AG08396 (cell line): ENCODE data around the gene SPIN4.
"Not testable (repeated sequence)": the region's sequence is repeated elsewhere in the genome, so short reads cannot be mapped to it uniquely, and the experiment has no call there.

Experiments used
- DNase-seq: peaks from one replicate; pipeline ENCODE4 v3.0.0; 2012; ENCODE audit warnings: low spot score, mixed read lengths

SPIN4 gene

GRCh38 chrX:63350941-63351616 is at the start of gene SPIN4:
SPIN4 (minus strand) TSS chrX:63351332; CDS start chrX:63350819, 513 bp downstream.
- DNase-seq, result peak; percentile 90

GRCh38 chrX:63400340-63400739 is 49.2 kb upstream of the SPIN4 start:
- no peak for DNase-seq

DNA sequence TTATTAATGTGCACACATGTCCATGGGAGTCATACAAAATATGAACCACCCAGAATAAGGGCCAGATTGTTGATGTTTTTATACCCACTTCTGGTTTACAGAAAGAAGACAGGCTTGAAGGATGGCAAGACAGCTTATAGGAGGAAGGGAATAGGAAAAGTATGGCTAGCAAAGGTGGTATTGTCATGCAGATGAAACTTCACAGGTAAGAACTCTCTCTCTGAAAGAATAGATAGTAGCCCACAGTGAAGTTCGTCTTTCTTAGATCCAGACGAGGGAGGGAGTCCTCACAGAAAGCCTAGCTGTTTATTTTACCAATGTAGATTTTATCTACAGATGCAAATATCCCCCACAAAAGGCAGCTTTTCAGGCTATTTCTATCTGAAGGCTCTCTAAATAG is 43.7 kb upstream of the SPIN4 start:
- no peak for DNase-seq

DNA sequence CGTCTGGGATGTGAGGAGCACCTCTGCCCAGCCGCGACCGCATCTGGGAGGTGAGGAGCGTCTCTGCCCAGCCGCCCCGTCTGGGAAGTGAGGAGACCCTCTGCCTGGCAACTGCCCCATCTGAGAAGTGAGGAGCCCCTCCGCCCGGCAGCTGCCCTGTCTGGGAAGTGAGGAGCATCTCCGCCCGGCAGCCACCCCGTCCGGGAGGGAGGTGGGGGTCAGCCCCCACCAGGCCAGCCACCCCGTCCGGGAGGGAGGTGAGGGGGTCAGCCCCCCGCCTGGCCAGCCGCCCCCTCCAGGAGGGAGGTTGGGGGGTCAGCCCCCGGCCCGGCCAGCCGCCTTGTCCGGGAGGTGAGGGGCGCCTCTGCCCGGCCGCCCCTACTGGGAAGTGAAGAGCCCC is 42.0 kb upstream of the SPIN4 start:
- DNase-seq, result not testable (repeated sequence)

- no peak for DNase-seq
Observed at GRCh38 chrX:63387411-63387810, 36.3 kb upstream of the SPIN4 start.

DNA sequence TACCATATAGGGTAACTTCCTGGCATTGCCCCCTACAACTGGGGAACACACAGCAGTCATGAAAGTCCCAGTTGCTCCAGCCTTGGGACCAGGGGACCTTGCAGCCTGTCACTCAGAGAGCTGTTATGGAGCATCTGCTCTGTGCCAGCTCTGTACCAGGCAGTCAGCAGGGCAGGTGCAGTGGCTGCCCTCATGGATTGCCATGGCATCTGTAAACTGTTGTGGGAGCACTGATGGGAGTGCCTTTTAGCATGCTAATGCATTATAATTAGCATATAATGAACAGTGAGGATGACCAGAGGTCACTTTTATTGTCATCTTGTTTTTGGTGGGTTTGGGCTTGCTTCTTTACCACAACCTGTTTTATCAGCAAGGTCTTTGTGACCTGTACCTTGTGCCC is 33.1 kb upstream of the SPIN4 start:
- not testable (repeated sequence) for DNase-seq

DNA sequence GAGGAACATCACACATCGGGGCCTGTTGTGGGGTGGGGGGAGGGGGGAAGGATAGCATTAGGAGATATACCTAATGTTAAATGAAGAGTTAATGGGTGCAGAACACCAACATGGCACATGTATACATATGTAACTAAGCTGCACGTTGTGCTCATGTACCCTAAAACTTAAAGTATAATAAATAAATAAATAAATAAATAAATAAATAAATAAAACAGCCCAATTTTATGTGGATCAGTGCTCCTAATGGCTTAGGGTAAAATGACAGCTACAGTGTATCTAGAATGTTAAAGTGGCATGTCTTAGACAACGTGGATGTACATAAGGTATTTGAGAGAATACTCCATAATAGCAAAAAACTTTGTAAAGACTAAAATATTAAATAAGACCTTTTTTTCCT is 21.9 kb upstream of the SPIN4 start:
- DNase-seq, result not testable (repeated sequence)

- DNase-seq, result not testable (repeated sequence)
Observed at GRCh38 chrX:63367699-63368098, 16.6 kb upstream of the SPIN4 start.

- no peak for DNase-seq
Observed at GRCh38 chrX:63363788-63364187, 12.7 kb upstream of the SPIN4 start.

GRCh38 chrX:63361494-63361893 is 10.4 kb upstream of the SPIN4 start:
- DNase-seq, result no peak

DNA sequence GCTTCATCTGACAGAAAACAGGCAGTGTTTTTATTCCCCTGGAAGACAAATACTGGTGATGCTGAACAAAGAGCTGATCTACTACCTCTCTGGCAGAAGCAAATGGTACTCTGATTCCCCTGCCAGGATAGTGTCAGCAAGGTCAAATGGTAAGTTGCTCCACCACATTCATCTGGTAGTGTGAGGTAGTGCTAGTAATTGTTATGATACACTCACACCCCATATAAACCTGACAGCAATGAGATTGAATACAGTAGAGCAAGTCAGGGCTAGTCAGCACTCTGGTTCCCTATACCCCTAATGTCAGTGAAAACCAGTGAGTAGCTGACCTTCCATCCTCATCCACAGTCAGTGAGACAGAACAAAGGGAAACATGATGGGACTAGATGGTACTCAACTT is 3.4 kb upstream of the SPIN4 start:
- no peak for DNase-seq

- DNase-seq, result peak; percentile 17
Observed at GRCh38 chrX:63350465-63350877, 661 bp downstream of the SPIN4 start.

- no peak for DNase-seq
Observed at GRCh38 chrX:63349307-63349706, 1.8 kb downstream of the SPIN4 start.

DNA sequence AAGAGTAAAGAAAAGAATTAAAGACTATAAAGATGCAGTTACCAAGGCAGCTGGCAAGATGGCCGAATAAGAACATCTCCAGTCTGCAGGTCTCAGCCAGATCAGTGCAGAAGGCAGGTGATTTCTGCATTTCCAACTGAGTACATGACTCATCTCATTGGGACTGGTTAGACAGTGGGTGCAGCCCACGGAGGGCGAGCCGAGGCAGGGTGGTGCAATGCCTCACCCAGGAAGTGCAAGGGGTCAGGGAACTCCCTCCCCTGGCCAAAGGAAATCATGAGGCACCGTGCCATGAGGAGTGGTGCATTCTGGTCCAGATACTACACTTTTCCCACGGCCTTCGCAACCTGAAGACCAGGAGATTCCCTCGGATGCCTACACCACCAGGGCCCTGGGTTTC is 20.5 kb downstream of the SPIN4 start:
- no peak for DNase-seq

DNA sequence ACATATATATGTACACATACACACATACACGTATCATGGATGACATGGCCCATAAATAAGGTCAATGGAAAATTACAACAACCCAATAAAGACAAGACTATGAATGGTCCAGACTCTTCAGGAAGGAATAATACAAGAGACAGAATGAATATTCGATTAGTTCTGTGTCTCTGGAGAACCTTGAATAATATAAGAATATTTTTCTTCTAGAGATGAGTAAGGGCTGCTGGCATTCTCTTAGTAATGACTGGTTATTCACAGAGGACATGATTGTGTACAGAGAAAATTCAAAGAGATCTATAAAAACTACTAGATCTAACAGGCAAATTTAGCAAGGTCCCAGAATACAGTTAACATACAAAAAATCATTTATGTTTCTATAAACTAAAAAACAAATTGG is 23.3 kb downstream of the SPIN4 start:
- DNase-seq, result no peak

- no peak for DNase-seq
Observed at GRCh38 chrX:63299596-63299995, 51.5 kb downstream of the SPIN4 start.
